MM.1S (cell line): Measurements from ENCODE around the gene VPS25.

Source experiments
- EZH2 ChIP-seq: fragments of 300-600 bp; sonication (generic); optimal IDR thresholded peaks from 2 replicates; pipeline ENCODE3; 2017; ENCODE audit warnings: low read depth, mild to moderate bottlenecking, antibody characterized with exemption, low read length, mixed read lengths
- EZH2phosphoT487 ChIP-seq: fragments of 300-600 bp; sonication (generic); IDR thresholded peaks from 2 replicates; pipeline ENCODE4 v1.6.1; 2018; ENCODE audit warnings: antibody characterized with exemption, low read length
- TF ChIP-seq, protein P1 (sequence below): fragments of 300-600 bp; sonication (generic); IDR thresholded peaks from 2 replicates; pipeline ENCODE4 v1.5.1; 2016; ENCODE audit warnings: antibody characterized with exemption, low read length, mixed read lengths

DNA sequence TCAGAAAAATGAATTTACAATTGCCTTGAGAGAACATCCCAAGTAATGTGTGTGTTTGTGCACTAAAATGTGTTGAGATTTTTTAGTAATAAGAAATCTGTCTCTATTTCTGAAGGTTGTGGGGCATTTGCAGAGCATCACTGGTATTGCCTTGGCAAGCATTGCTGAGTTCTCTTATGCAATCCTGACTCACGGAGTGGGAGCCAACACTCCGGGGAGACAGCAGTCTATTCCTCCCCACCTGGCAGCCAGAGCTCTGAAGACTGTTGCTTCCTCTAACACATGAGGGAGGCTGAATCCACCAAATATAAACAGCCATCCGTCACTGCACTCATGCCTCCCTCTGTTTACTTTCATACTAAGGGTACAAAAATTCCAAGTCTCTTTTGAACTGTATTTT lies 36.0 kb downstream of the VPS25 start:
- TF ChIP-seq, protein P1, sequence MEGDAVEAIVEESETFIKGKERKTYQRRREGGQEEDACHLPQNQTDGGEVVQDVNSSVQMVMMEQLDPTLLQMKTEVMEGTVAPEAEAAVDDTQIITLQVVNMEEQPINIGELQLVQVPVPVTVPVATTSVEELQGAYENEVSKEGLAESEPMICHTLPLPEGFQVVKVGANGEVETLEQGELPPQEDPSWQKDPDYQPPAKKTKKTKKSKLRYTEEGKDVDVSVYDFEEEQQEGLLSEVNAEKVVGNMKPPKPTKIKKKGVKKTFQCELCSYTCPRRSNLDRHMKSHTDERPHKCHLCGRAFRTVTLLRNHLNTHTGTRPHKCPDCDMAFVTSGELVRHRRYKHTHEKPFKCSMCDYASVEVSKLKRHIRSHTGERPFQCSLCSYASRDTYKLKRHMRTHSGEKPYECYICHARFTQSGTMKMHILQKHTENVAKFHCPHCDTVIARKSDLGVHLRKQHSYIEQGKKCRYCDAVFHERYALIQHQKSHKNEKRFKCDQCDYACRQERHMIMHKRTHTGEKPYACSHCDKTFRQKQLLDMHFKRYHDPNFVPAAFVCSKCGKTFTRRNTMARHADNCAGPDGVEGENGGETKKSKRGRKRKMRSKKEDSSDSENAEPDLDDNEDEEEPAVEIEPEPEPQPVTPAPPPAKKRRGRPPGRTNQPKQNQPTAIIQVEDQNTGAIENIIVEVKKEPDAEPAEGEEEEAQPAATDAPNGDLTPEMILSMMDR = no peak
- no peak for TF ChIP-seq EZH2
- TF ChIP-seq EZH2phosphoT487 = no peak
